Tibial nerve (tissue), 4 donors: Measurements from ENCODE around the gene JPH4.

Experiments used
- CTCF ChIP-seq, 5 experiments: fragments of 200-600 bp in 3 of 5; fragments of 450-650 bp in 2 of 5; sonication (generic) in 3 of 5; IDR thresholded peaks; one replicate each; pipeline ENCODE4 v1.5.1; 2016 to 2019; ENCODE audit warnings: antibody characterized with exemption in 5 of 5, mild to moderate bottlenecking in 3 of 5, moderate library complexity in 2 of 5
- EP300 ChIP-seq, 2 donors: sonication (generic); formaldehyde crosslinking; IDR thresholded peaks; one replicate each; pipeline ENCODE4 v1.6.1; 2017; ENCODE audit warnings: antibody characterized with exemption in 2 of 2, mild to moderate bottlenecking in 1 of 2

GRCh38 chr14:23614395-23614828, 35.8 kb upstream of the JPH4 start:
- TF ChIP-seq EP300 (IDR thresholded peaks at IDR 0.05) (no peak), CTCF (IDR thresholded peaks at IDR 0.05) (no peak)
